ENCODE measurements around the gene ANKRD13C.

The ANKRD13C gene

DNA sequence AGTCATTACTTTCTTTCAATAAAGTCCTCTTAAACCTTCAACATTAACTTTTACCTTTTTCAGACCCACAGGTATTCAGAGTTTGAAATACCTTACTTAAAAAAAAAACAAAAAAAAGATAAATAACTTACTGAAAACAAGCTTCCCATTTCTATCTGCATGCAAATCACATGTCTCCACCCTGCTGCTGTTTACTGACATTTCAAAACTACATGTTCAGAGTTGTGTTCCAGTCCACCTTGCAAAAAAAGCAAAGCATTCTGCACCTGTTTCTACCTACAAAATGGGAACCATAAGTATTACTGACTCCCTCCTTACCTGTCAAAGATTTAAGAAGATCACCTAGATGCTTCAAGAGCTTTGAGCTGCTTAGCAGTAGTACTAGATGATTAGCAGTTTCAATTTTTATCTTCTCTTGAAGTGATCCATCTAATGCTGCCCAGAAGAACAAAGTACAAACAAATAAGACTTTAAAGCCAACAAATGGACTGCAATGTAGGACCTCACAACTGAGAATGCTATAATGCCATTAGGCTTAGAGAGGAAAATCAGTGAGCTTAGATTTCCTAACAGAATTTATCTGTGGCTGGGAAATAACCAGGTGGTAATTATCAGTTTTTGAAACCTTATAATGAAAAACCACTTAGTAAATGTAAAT, 61.2 kb downstream of the ANKRD13C start:
- DNase-seq (ENCODE audit: low spot score) = no peak

DNA sequence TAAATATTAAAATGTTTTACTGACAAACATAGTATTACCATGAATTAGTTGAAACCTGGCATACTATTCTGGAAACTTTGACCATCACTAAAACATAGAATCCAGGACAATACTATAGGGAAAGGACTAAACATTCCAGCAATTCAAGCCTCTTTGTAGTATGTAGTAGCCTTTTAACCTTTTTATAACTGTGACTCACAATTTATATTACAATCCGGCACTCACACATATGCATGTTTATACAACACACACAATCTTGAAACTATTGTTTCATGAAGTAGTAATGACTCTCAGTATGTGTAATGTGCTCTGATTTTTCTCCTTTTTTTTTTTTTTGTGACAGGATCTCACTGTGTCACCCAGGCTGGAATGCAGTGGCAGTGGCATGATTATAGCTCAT, 64.3 kb downstream of the ANKRD13C start:
- no peak for DNase-seq (ENCODE audit: low spot score)

DNA sequence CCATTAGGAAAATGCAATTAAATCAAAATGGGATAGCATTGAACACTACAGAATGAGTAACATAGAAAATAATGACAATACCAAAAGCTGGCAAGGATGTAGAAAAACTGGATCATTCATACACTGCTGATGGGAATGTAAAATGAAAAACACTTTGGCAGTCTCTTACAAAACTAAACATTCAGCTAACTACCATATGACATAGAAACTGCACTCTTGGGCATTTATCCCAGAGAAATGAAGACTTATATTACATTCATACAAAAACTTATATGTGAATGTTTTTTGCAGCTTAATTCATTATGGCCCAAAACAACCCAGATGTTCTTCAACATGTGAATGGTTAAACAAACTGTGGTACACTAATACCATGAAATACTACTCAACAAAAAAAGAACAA, 66.4 kb downstream of the ANKRD13C start:
- DNase-seq (ENCODE audit: low spot score) = no peak

DNA sequence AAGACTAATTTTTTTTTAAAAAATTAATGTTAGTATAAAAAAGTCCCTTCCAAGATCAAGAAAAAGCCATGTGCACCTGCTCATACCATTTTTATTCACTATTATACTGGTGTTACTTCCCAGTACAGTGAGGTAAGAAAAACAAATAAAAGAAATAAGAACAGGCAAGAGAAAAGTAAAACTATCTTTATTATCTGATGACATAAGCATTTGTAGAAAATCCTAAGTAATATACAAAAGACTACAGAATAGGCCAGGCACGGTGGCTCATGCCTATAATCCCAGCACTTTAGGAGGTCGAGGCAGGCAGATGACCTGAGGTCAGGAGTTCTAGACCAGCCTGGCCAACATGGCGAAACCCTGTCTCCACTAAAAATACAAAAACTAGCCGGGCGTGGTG, 68.1 kb downstream of the ANKRD13C start:
- DNase-seq (ENCODE audit: low spot score) = no peak

DNA sequence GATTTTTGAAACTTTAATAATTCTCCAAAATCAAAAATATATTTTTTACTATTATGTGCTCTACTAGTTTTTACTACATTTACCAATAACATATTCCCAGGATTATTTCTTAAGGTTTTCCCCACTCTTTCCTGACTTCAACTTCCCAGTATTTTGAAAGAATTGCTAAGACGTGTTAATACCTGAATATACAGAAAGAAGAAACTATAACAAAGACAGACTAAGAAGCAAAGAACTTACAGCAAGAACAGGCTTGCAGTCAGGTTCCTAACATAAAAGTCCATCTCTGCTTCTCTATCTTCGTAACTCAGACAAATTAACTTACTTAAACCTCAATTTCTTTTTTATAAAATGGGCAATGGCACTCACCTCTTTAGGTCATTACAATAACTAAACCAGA, 70.2 kb downstream of the ANKRD13C start:
- DNase-seq (ENCODE audit: low spot score) = no peak

DNA sequence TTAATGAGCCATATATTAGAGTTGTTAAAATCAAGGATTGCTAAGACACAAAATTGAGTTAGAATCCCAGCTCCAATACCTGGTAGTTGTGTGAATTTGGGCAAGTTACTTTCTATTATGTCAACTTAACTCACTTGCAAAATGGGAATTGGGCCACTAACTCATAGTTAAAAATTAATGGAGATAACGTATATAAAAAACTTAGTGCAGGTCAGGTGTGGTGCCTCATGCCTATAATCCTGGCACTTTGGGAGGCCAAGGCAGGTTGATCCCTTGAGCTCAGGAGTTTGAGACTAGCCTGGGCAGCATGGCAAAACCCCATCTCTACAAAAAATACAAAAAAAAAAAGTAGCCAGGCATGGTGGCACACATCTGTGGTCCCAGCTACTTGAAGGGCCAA, 75.8 kb downstream of the ANKRD13C start:
- no peak for DNase-seq (ENCODE audit: low spot score)

DNA sequence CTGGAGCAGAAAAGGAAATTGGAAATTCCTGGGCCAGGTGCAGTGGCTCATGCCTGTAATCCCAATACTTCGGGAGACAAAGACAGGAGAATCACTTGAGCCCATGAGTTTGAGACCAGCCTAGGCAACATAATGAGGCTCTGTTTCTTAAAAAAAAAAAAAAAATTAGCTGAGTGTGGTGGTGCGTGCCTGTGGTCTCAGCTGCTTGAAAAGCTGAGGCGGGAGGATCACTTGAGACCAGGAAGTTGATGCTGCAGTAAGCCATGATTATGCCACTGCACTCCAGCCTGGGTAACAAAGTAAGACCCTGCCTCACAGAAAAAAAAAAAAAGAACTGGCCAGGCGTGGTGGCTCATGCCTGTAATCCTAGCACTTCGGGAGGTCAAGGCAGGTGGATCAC, 76.6 kb downstream of the ANKRD13C start:
- no peak for DNase-seq (ENCODE audit: low spot score)

DNA sequence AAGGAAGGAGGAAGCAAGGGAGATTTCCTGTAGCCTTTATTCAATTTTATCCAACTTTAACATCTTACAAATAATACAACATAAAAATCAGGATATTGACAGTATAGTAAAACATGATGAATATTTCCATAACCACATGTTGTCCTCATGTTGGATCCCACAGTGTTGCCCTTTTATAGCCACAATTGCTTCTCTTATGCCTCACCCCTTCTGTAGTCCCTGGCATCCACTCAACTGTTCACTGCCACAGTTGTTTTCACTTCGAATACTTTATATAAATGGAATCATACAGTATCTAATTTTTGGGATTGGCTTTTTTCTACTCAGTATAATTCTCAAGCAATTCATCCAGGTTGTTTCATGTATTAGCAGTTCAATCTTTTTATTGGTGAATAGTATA, 88.6 kb downstream of the ANKRD13C start:
- no peak for DNase-seq (ENCODE audit: low spot score)

DNA sequence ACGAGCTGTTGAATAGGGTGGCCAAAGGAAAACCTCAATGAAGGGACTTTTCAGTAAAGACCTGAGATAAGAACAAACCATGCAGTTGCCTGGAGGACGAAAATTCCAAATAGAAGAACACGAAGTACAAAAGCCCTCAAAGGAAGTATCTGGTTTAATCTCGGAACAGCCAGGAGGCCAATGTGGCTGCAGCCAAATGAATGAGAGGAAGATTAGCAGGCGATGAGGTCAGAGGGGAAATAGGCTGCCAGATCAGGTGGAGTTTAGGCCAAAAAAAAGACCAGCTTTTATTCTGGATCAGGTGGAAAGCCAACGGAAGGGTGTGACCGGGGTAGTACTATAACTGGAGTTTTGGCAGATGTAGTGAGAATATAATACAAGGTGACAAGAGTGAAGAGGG, 89.7 kb downstream of the ANKRD13C start:
- no peak for DNase-seq (ENCODE audit: low spot score)

DNA sequence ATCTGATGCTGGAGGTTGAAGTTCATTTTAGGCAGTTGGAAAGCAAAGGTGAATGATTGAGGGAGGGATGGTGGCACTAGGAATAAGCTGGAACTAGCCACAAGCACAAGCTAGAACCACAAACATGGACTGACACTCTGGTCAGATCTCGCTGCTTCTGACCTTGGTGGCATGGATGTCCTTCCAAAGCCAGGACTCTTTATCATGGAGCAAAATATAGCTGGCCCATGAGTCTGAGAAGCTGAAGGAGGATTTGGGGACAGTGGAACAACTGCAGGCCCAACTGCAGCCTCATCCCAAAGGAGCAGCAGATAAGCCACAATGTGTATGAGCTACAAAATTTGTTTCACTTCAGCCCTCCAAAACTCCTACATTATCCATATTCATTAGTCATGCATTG, 97.9 kb downstream of the ANKRD13C start:
- no peak for DNase-seq (ENCODE audit: low spot score)

DNA sequence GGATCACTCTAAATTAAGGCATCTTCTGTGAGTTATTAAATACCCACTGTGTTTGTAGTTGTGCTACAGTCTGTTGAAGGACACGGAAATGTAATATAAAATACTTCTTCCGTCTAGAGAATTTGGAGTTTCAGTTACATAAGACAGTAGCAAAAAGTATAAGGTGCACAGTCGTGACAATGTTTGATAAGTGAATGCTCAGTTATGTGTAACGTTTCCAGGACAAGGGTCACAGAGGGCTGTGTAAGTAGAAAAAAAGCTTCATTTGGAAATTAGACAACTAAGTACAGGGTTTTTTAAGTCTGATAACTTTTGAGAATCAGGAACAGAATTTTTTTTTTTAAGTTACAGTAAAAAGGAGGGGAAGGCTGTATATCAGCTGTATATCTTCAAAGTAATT, 105.8 kb downstream of the ANKRD13C start:
- no peak for DNase-seq (ENCODE audit: low spot score)

DNA sequence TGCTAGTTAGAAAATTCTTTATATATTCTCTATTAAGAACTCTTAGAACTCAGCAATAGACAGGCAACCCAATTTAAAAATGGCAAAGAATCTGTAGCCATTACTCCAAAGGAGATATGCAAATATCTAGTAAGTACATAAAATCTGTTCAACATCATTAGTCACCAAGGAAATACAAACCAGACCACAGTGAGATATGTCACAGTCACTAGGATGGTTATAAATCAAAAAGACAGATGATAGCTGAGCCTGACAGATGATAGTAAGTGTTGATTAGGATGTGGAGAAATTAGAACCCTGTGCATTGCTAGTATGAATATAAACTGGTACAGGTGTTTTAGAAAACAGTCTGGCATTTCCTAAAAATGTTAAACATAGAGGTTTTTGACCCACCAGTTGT, 106.8 kb downstream of the ANKRD13C start:
- DNase-seq (ENCODE audit: low spot score) = no peak

DNA sequence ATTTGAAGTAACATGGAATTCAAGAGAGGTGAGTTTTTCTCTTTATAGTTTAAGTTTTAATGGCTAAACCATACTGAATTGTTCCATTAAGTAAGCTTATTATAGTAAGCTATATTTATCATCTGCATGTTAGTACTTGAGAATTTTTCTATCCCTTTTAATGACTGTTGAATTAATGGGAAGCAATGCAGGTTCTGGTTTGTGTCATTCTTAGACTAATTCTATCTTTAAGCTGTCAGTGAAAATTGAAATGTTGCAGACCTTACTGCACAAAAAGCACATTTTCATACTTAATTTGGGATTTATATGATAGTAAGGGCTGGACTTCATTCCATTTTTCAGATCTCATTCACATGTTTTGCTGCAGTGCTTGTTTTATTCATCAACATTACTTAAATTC, 107.4 kb downstream of the ANKRD13C start:
- no peak for DNase-seq (ENCODE audit: low spot score)

DNA sequence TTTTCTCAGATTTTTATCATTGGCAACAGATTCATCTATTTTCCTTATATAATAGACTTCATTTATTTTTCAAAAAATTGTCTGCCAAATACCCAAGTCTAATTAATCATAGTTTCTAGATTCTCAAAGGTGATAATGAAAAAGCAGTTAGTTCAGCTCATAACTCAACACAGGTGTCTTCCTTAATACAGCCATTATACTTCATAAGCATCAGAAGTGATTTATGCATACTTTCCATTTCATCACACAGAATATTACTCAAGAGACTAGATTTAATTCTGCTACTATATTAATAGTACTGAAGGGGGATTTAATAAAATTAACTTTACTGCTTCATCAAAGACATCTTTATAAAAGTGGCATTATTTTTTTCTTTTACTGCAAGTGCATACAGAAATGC, 114.6 kb downstream of the ANKRD13C start:
- no peak for DNase-seq (ENCODE audit: low spot score)

DNA sequence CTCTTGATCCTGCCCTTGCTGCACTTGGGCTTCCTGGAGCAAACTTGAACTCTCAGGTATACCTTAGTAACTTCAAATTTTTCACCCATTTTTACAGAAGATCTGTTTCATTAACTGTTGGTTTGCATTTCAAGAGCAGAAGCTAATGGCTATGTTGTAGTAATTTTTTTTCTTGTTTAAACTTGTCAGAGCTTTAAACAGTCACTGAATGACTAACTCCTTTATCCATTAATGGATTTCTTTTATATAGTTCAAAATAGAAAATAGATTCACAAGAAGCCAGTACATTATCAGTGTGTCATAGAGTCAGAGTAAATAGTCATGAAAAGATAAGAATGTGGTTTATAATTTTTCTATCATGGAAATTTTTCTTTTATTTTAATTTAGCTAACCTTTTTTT, 119.8 kb downstream of the ANKRD13C start:
- no peak for DNase-seq (ENCODE audit: low spot score)

DNA sequence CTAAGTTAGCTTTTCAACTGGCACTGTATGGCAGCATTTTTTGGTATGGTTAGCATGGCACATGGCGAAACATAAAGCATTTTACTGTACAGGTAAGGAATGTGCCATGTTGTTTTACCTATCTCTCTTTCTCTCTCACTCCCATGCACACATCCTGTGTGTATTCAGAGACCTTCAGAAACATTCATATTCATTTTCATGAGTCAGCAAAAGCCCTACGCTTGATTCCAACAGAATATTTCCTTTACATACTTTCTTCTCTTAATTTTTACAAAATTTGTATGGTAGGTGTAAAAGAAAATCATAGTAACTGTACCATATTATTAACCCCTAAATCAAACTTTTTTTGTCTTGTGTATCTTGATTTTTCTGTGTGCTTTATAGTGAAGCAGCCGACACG, 123.0 kb downstream of the ANKRD13C start:
- DNase-seq (ENCODE audit: low spot score) = no peak

DNA sequence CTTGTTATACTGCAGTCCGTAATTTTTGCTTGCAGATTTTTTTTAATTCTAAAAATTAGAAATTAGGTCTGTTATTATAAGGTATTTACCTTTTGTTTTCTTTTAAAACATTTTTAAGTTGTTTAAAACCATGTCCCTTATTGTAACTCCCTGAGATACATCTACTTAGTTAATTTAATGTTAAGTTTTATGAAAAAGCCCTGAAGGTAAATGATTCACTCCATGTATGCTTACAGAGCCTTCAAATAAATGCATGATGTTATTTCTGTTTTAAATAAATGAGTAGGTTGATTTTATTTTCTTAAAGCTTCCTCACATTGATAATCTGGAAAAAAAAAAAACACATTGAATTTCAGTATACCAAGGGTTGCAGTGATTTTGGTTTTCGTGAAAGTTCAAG, 125.9 kb downstream of the ANKRD13C start:
- DNase-seq (ENCODE audit: low spot score) = no peak

DNA sequence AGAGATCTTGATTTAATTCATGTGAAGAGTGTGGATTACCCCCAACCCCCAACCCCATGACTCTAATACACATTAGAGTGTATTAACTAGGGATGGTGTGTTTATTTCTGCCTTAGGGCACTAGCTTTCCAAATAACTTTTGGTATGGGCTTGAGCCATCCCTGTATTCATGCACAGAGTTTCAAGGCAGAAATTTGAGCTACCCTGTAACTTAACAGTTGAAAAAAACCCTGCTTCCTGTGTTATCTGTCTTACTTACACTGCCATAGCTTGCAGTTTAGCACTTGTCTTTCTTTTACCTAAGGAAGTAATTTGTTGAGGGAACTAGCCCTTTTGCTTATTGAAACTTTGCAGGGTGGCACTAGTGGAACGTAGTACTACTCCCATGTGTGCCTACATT, 127.1 kb downstream of the ANKRD13C start:
- DNase-seq (ENCODE audit: low spot score) = no peak

DNA sequence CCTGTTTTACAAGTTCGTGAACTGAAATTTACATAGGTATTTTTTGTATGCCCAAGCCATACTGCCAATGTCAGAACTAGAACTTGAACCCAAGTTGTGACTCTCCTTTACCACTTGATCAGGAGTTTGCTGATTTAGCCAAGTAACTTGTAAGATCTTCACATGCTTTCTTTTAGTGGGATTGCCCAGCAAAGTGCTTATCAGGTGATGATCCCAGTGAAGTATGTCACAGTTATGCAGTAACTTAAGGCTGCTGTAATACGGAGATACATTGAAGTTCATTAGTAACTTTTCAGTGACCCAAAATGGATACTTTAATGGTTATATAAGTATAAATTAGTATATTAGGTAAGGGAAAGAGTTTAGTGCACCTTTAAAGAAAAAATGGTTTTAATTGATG, 129.6 kb downstream of the ANKRD13C start:
- no peak for DNase-seq (ENCODE audit: low spot score)

DNA sequence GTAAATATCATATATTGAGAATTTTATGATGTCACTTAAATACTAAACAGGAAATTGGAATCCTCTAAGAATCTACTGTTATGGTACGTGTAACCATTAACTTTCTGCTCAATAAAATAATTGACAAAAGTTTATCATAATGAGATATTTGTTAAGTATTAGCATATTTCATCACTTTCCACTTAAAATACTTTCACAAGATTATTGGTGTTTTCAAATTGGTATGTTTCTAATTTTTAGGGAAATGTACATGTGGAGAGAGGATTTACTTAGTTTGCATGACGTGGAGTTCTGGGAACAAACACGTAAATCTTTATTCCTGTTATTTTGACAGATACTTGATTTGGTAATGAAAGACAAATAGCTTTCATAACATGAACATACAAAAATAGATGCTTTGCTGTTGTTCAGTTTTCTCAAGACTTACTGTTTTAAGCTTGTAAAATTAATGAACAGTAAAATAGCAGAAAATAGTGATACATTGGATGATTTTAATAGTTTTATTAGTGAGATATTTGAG, 131.7 kb downstream of the ANKRD13C start:
- DNase-seq (ENCODE audit: low spot score) = no peak

DNA sequence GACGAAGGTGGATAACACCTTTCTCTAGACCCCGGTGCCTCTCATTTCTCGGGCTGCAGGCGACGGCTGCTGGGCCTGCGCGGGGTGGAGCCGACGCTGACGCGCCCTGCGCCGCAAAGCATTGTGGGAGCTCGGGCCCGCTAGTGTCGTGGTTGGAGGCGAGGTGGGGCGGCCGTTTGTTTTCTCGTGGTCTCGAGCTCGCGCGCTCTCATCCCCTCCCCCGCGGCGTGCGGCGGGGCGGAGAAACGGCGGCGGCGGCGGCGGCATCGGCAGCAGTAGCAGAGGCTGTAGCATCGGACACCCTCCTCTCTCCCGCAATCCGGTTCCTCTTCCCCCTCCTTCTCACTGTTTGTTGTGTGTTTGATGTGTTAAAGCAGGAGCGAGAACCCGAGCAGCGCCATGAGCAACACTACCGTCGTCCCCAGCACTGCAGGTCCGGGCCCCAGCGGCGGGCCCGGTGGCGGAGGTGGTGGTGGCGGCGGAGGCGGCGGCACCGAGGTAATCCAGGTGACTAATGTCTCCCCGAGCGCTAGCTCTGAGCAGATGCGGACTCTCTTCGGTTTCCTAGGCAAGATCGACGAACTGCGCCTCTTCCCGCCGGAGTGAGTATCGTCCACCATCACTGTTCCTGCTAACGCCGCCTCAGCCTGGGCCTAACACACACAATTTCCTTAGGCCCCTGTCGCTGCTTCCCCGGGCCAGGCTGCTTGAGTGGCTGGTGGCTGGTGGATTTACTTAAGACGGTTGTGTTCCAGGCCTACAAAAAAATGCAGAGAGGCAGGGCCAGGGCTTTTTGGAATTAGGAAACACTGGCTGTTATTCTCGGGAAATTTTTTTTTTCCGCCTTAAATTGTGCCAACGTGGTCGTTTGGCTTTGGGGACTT, 133.0 kb downstream of the ANKRD13C start, which contains the start of gene SRSF11:
Gene SRSF11, plus strand, starts transcription at position 143 of the 884 bp plus-strand sequence. Its CDS starts 257 bp downstream, at position 400.
- peak; percentile 89 for DNase-seq (ENCODE audit: low spot score)

DNA sequence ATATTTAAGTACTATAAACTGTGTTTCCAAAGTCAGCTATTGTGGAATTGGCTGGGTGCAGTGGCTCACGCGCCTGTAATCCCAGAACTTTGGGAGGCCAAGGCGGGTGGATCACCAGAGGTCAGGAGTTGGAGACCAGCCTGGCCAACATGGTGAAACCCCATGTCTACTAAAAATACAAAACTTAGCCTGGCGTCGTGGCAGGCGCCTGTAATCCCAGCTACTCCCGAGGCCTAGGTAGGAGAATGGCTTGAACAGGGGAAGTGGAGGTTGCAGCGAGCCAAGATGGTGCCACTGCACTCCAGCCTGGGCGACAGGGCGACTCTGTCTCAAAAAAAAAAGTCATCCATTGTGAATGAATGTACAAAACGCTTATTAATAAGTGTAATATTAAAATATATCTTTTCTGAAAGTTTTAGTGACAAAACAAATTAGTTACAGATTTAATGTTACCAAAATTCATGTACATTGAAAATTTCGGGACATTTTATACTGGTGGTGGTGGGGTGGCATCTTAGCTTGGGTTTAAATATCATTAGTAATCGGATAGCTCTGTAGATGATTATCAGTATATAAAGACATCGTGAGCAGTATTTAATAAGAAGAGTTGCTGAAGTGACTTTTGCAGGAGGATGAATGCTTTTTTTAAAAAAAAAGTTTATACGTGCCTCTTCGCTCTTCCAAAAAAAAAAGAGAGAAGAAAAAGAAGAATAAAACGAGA, 133.8 kb downstream of the ANKRD13C start:
- no peak for DNase-seq (ENCODE audit: low spot score)

DNA sequence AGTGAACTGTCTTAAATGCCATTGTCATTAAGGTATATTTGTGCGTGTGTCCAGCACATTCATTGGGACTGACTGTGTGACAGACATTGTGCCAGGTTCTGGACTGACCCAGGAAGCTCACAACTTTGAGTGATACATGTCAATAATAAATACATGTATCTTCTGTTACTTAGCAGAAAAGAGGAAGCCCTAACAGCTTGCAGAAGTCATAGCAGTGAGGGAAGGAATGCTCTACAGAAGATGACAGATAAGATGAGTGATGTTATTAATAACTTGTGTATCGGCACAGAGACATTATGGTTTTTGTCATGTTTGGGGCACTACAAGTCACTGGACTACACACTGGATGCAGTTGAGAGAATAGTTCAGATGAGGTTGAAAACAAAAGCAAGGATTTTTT, 134.5 kb downstream of the ANKRD13C start:
- DNase-seq (ENCODE audit: low spot score) = no peak

All from SW480 (cell line).